Small intestine (tissue), 7 donors: ENCODE data around the gene CROCC. TPM values are rescaled to one million over a fixed set of nuclear protein-coding genes. Genes with fewer than 3 reads are reported as not detected.
A peak's percentile ranks its signal among the peaks of the same experiment; 100 is the strongest.
"Not testable (repeated sequence)": the region's sequence is repeated elsewhere in the genome, so short reads cannot be mapped to it uniquely, and the experiment has no call there.

Experiments used
- DNase-seq, 2 donors: peaks; one replicate each; pipeline versions ENCODE4 v3.0.0 to v3.0.0-alpha.2; 2013
- FAIRE-seq: peaks from 2 replicates; lab custom pipeline; 2012; peaks lifted over from hg19 to GRCh38; lab: Jason Lieb, UNC
- H3K27ac ChIP-seq, 3 donors: one replicate each; pipeline ENCODE4 v1.5.1; 2013; ENCODE audit warnings: low read length in 2 of 3, mild to moderate bottlenecking in 2 of 3, control low read depth in 1 of 3, inconsistent platforms in 1 of 3, low read depth in 1 of 3, moderate library complexity in 1 of 3
- H3K27me3 ChIP-seq, 3 donors: one replicate each; pipeline ENCODE4 v1.6.1; 2013; ENCODE audit warnings: low read length in 3 of 3, inconsistent platforms in 1 of 3; ENCODE audit not compliant: control insufficient read depth in 3 of 3, insufficient read depth in 3 of 3
- H3K36me3 ChIP-seq, 3 donors: one replicate each; pipeline ENCODE4 v1.6.1; 2013; ENCODE audit warnings: low read length in 3 of 3, inconsistent platforms in 1 of 3, low read depth in 1 of 3, mild to moderate bottlenecking in 1 of 3, moderate library complexity in 1 of 3; ENCODE audit not compliant: control insufficient read depth in 3 of 3, insufficient read depth in 2 of 3
- H3K4me1 ChIP-seq, 3 donors: one replicate each; pipeline ENCODE4 v1.6.1; 2013; ENCODE audit warnings: low read length in 2 of 3, inconsistent platforms in 1 of 3, low read depth in 1 of 3, mild to moderate bottlenecking in 1 of 3, moderate library complexity in 1 of 3; ENCODE audit not compliant: control insufficient read depth in 3 of 3, insufficient read depth in 2 of 3
- H3K4me3 ChIP-seq, 3 donors: one replicate each; pipeline ENCODE4 v1.5.1; 2013; ENCODE audit warnings: low read length in 3 of 3, control low read depth in 1 of 3, inconsistent platforms in 1 of 3, low read depth in 1 of 3, mild to moderate bottlenecking in 1 of 3, moderate library complexity in 1 of 3
- H3K9me3 ChIP-seq, 2 donors: one replicate each; pipeline ENCODE4 v1.6.1; 2013; ENCODE audit warnings: low read depth in 1 of 2, low read length in 1 of 2; ENCODE audit not compliant: control insufficient read depth in 2 of 2, insufficient read depth in 1 of 2
- WGBS, 3 donors: extraction: QIAGEN DNeasy Blood & Tissue Kit; methylation state at CpG; one replicate each; pipeline ENCODE4 v1.1.7; 2013; 5-methylcytosine and 5-hydroxymethylcytosine counted together
- polyA plus RNA-seq, 4 donors: library from polyadenylated mRNA; stranded (reverse) in 3 of 4; unstranded in 1 of 4; fragments of 200-250 nt in 3 of 4; fragments of 120-200 nt in 1 of 4; gene quantifications; one replicate each; pipeline versions ENCODE4 v1.2.1 to v1.2.3, GENCODE V29; 2013
- donor health status: healthy with polysubstance abuse.
- donor health status: control.
- donor health status: control.
- donor health status: Bipolar disorder and iron deficiency.
- donor health status: healthy.

CROCC gene
- polyA plus RNA-seq, 4 donors = 2.7 to 19.6 (median 10.2) TPM

GRCh38 chr1:16949026-16949425 lies 27.3 kb downstream of the CROCC start:
- peak in 1 of 2 donors; percentile 26 for DNase-seq
- not testable (repeated sequence) for H3K27ac ChIP-seq
- 29 to 64% (median 48%) methylated on average over 7 of the region's 7 CpGs for WGBS, 3 donors

DNA sequence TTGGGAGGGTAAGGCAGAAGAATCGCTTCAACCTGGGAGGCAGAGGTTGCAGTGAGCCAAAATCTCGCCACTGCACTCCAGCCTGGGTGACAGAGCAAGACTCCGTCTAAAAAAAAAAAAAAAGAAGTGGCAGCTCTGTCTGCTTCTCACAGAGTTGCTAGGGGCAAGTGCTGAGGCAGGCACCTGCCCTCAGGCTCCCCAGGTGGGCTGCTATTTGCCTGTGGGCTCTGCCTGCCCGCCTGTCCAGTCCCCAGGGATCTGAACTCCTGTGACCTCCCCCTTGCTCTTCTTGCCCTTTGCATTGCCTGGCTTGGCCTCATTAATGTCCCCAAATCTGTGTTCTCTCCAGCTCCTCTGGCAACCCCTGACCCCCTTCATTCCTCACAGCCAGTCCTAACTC lies 30.6 kb downstream of the CROCC start:
- not testable (repeated sequence) for DNase-seq, H3K9me3 ChIP-seq, H3K4me1 ChIP-seq, FAIRE-seq, H3K4me3 ChIP-seq, H3K27me3 ChIP-seq, H3K27ac ChIP-seq
- H3K36me3 ChIP-seq = peaks cover 0 to 20% (median 2%) of the 10 kb centered on the region in 3 donors
- WGBS, 3 donors = 89 to 93% (median 89%) methylated on average over 4 of the region's 4 CpGs

More at GRCh38 chr1:16949026-16949425, 27.3 kb downstream of the CROCC start:
- not testable (repeated sequence) for FAIRE-seq, H3K4me3 ChIP-seq, H3K27me3 ChIP-seq, H3K4me1 ChIP-seq, H3K9me3 ChIP-seq
- H3K36me3 ChIP-seq = peaks cover 0 to 15% (median 0%) of the 10 kb centered on the region in 3 donors

DNA sequence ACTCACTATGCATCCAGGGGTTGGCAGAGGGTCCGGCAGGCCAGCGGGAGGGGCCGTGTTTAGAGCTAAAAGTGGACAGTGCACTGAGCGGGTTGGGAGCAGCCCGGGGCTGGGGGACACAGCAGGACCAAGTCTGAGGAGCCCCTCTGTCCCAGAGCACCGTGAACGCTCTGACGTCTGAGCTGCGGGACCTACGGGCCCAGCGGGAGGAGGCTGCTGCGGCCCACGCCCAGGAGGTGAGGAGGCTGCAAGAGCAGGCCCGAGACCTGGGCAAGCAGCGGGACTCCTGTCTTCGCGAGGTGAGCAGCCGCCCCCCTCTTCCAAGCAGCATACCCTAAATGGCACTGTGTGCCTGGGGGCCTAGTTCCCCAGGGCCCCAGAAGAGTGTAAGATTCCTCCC lies 32.8 kb downstream of the CROCC start:
- H3K4me1 ChIP-seq = no peaks in the 10 kb centered on the region
- 92 to 99% (median 96%) methylated on average over 17 to 18 of the region's 18 CpGs for WGBS, 3 donors
- H3K27ac ChIP-seq = no peak overlapping the region
- no peak for DNase-seq
- no peak for FAIRE-seq
- H3K9me3 ChIP-seq = no peaks in the 10 kb centered on the region
- no peaks in the 10 kb centered on the region for H3K27me3 ChIP-seq
- H3K4me3 ChIP-seq = no peak overlapping the region
- H3K36me3 ChIP-seq = peaks cover 0 to 23% (median 2%) of the 10 kb centered on the region in 3 donors

- Histone ChIP-seq H3K27ac (no peak overlapping the region), H3K4me3 (no peak overlapping the region), H3K4me1 (no peaks in the 10 kb centered on the region), H3K36me3 (peaks cover 0 to 23% (median 2%) of the 10 kb centered on the region in 3 donors), H3K27me3 (no peaks in the 10 kb centered on the region), H3K9me3 (no peaks in the 10 kb centered on the region)
- DNase-seq (no peak), FAIRE-seq (no peak)
- 95 to 97% (median 96%) methylated on average over 25 of the region's 25 CpGs for WGBS, 3 donors
Observed at GRCh38 chr1:16955186-16955585, 33.5 kb downstream of the CROCC start.

GRCh38 chr1:16956775-16957174 lies 35.0 kb downstream of the CROCC start:
- no peaks in the 10 kb centered on the region for H3K27me3 ChIP-seq
- no peak overlapping the region for H3K4me3 ChIP-seq
- H3K36me3 ChIP-seq = peaks cover 0 to 23% (median 2%) of the 10 kb centered on the region in 3 donors
- H3K4me1 ChIP-seq = no peaks in the 10 kb centered on the region
- H3K27ac ChIP-seq = no peak overlapping the region
- 93 to 95% (median 94%) methylated on average over 8 of the region's 8 CpGs for WGBS, 3 donors
- H3K9me3 ChIP-seq = no peaks in the 10 kb centered on the region
- no peak for FAIRE-seq
- no peak for DNase-seq

GRCh38 chr1:16957731-16958130 lies 36.0 kb downstream of the CROCC start:
- Histone ChIP-seq H3K27ac (no peak overlapping the region), H3K9me3 (no peaks in the 10 kb centered on the region), H3K27me3 (no peaks in the 10 kb centered on the region), H3K36me3 (peaks cover 0 to 23% (median 2%) of the 10 kb centered on the region in 3 donors), H3K4me1 (no peaks in the 10 kb centered on the region), H3K4me3 (no peak overlapping the region)
- DNase-seq = no peak
- FAIRE-seq = no peak
- WGBS, 3 donors = 88 to 95% (median 95%) methylated on average over 8 of the region's 8 CpGs

DNA sequence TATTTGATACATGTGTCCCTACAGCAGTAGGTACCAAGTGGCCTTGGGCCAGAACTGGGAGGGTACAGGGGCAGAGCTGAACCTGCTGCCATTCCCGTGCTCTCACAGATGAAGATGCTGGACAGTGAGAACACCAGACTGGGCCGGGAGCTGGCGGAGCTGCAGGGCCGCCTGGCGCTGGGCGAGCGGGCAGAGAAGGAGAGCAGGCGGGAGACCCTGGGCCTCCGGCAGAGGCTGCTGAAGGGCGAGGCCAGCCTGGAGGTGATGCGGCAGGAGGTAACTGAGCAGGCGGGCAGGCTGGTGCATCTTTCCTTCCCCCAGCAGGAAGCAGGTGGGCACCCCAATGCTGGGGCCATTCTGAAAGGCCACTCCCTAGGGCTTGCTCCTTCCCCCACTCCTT lies 36.7 kb downstream of the CROCC start:
- FAIRE-seq = no peak
- H3K4me3 ChIP-seq = no peak overlapping the region
- 94 to 96% (median 96%) methylated on average over 12 of the region's 12 CpGs for WGBS, 3 donors
- peaks cover 0 to 26% (median 2%) of the 10 kb centered on the region in 3 donors for H3K36me3 ChIP-seq
- no peaks in the 10 kb centered on the region for H3K4me1 ChIP-seq
- H3K27me3 ChIP-seq = no peaks in the 10 kb centered on the region
- H3K9me3 ChIP-seq = no peaks in the 10 kb centered on the region
- no peak for DNase-seq
- no peak overlapping the region for H3K27ac ChIP-seq

DNA sequence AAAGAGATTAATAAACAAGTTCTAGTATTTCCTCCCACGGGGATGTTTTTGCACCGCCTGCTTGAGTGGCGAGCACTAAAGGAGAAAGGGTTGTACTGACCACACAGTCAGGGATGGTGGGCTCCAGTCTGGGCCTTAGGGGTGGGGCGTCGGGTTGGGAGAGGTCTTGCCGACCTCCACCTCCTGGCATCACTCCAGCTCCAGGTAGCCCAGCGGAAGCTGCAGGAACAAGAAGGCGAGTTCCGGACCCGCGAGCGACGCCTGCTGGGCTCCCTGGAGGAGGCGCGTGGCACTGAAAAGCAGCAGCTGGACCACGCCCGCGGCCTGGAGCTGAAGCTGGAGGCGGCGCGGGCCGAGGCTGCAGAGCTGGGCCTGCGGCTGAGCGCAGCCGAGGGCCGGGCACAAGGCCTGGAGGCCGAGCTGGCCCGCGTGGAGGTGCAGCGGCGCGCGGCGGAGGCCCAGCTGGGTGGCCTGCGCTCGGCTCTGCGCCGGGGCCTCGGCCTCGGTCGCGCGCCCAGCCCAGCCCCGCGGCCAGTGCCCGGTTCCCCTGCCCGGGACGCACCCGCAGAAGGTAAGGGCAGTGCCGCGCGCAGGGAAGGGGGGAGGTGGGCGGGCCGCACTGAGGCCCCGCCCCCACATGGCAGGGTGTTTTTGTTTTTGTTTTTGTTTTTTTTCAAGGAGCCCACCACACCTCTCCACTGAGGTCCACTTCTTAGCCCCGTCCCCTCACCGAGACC lies 39.0 kb downstream of the CROCC start:
- H3K27me3 ChIP-seq = no peaks in the 10 kb centered on the region
- H3K4me1 ChIP-seq = no peaks in the 10 kb centered on the region
- no peak for FAIRE-seq
- H3K36me3 ChIP-seq = peaks cover 0 to 23% (median 2%) of the 10 kb centered on the region in 3 donors
- WGBS, 3 donors = 3 to 5% (median 4%) methylated on average over 29 to 57 of the region's 57 CpGs
- DNase-seq = peak; percentile 83 to 91
- H3K4me3 ChIP-seq = peak overlapping the region in 2 of 3 donors; percentile 40 to 58
- H3K9me3 ChIP-seq = no peaks in the 10 kb centered on the region
- peak overlapping the region in 2 of 3 donors; percentile 22 to 40 for H3K27ac ChIP-seq
